HL-60/S4 treated with retinoic acid at 250 ng/mL for 4 days and 3 days (cell line): ENCODE data around the gene PPP1R14D.

ENCODE experiments used
- in situ Hi-C: fragments of 300-500 bp; cut with MboI; formaldehyde crosslinking; loops from 2 replicates; pipeline ENCODE4 v1.7.0; 2022; ENCODE audit warnings: low sequenced_read_pairs

PPP1R14D gene

DNA sequence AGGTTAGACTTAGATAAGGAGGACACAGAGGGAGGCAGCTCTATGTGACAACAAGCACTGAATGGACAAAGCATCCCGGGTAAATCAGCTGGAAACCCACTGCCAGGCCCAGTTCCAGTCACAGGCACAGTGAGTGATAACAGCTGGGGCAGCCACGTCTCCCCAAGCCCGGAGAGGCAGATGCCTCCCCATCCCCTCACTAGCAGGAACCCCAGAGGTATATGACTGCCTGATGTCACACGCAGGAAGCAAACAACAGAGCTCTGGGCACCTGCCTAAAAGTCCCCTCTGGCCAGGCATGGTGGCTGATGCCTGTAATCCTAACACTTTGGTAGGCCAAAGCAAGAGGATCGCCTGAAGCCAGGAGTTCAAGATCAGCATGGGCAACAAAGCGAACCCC lies 40.5 kb downstream of the PPP1R14D start:
- in situ Hi-C loops = no loop called here

DNA sequence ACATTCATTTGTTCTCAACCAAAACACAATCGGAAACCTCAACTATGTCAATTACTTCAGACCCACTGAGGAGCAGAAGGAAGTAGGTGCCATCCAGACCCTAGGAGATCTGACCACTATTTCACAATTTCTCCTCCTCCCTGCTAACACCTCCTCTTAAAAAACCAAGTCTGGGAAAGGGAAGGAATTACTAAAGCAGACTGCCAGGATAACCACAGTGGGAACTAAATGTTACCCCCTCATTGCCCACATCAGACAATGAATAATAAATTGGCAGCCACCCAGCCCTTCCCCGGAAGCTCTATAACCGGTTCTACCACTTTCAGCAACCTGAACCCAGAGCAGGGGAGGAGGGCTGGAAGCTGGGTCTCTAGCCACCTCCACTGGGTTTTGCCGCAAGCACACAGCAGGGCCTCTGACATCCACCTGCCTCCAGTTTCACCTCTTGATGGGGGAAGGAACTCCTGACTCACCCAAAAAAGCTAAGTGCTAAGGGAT lies 41.1 kb downstream of the PPP1R14D start:
- in situ Hi-C loops = no loop called here

DNA sequence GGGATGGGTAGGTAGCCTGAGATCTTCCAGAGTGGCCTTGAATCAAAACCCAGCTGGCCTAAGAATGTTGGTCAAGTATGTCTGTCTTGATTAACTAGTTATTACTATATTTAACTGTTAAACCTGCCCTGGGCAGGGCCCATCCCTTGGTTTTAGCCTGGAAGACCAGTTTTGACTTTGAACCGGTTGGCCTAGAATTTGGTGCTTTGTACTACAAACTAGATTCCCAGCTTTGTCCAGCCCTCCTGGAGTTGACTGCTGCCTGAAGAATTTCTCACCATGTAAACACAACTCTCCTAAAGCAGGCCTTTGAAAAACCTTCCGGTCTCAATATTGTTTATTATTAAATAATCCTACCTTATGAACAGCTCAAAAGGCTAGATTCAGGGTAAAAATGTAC lies 42.7 kb downstream of the PPP1R14D start:
- in situ Hi-C loops = no loop called here

DNA sequence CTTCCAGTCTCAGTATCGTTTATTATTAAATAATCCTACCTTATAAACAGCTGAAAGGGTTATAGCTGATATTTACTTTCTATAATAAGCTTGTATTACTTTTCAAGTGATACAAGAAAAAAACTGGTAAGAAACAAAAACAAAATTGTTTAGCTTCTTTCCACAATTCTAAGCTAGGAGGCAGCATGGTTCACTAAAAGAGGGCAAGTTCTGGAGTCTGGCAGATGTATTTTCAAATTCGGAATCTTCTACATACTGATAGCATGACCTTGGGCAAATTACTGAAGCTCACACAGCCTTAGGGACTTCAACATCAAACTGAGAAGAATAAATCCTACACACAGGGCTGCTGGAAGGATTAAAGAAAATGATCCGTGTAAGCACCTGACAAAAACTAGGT lies 43.3 kb downstream of the PPP1R14D start:
- in situ Hi-C loops = no loop called here

DNA sequence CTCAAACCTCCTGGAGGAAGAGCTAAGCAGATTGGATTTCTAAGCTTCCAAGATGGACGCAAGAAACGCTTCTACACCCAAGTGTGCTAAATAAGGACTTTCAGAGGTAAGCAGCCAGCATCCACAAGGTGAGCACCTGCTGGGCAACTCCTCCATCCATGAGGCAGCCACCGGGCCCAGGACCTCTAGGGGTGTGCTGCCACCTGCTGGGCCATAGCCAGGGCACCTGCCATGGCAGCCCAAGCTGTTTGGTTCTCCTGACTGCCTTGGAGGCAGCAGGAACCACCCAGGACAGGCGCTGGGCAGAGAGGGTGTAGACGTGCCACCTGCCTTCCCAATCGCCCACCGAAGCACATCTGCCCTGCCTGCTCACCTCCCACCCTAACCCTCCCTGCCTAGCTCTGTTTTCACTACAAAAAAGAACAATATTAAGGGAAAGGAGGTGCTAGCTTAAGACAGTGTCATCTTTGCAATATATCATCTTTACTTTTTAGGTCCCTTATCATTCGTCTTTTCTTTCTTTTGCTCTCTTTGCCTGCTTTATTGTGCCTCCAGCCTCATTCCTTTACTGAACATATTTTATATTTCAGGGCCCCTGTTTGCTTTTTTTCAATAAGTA lies 45.8 kb downstream of the PPP1R14D start:
- in situ Hi-C loops = no loop called here

DNA sequence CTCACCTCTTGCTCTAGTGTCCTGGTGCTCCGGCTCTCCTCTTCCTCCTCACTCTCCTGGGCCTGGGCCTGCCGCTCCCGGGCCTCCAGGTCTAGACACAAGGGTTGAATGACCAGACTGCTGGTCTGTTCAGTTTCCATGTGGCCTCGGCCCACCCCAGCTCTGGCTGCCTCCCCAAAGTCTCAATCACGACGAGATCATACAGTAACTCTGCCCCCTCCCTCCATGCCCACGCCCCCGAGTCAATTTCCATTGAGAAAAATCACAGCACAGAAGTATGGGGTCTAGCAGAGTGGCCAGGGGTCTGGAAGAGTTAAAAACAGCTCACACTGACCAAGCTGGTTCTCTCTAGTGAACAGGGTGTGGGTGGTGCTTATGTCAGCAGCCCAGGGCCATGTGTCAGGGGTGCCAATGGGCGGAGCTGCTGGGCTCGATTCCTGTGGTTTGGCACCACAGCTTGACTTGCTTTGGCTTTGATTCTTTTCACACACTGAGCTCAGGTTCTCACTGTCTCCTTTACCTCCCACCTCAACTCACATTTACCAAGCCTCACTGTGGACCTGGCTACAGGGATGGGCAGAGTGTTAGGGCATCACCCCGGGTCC lies 51.9 kb downstream of the PPP1R14D start:
- in situ Hi-C loops = no loop called here

DNA sequence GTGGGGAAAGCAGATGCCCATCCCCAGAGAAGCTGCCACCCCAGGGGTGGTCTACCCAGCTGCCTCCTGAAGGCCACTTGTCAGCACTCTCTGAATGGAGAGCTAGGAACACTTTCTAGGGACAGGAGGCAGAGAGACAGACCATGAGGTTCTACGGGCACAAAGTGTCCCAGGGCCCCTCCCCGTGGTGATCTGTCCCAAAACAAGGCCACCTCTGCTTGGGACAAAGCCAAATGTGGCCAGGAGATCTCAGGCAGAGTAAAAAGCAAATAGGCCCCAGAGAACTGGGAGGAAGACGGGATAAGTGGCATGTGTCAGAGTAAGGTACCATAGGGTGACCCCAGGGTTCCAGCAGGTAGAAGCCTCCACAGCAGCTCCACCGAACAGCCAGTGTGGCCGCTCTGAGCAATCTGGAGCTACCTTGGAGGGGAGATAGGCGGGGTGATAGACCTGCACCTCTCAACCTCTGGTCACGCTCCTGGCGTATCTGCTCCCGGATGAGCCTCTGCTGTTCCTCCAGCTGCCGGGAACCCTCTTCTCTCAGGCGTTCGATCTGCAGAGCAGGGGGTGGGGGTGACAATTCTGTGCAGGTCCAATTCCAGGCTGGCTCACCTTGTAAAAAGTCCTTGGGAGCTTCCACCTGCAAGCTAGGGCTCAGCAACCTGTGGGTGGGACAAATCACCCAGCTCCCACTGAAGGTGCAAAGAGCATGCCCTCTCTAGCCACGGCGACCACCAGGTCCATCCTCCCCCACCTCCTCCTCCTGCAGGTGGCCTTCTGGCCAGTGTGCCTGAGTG lies 52.6 kb downstream of the PPP1R14D start:
- in situ Hi-C loops = no loop called here

DNA sequence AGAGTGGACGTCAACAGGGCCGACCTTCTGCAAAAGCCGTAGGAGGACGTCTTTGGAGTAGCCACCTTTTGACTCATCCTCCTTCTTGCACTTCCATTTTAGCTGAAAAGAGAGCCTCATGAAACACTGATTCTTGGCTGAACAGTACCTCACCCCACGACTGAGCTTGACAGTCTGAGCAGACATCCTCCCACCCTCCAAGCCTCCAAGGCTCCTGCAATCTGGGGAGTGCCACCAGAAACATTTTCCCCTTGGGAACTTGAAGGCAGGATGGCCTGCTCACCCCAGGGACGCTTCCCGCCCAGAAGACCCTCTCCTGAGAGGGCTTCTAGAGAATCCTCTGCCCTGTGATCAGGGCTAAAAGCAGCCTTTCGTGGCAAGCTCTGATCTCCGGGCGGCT lies 53.5 kb downstream of the PPP1R14D start:
- in situ Hi-C loops = no loop called here

DNA sequence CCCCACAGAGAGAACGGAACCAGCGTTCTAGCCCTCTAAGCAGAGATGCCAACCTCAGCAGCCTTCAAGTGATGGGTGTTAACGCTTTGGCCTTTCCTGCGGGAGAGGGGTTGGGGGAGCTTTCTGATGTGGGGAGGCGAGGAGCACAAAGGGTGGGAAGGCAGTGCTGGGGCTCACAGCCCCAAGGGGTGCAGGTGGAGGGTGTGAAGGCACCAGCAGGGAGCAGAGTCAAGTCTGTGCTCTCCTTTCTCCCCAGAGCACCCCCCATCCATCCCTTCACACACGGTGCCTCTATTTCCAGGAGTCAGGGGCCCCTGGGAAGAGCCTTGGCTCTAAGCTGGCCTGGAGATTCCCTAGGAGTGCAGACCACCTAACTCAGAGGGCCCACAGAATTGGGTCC lies 54.6 kb downstream of the PPP1R14D start:
- in situ Hi-C loops = no loop called here

DNA sequence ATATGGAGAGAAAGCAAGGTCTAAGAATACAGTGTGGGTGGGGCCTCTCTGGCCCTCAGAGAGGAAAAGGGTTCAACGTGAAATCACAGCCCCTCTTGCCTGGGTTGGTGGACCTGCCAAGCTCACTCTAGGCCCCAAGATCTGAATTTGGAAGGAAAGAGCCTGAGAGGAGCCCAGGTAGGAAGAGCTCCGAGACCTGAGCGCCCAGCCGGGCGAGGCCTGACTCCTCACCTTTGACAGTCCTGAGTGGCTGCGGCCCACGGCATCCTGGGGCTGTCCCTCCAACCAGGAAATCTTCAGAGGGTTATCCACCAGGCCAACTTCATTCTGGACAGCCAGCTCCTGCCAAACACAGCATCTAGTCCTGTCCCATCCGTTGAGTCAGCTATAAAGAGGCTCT lies 55.0 kb downstream of the PPP1R14D start:
- in situ Hi-C loops = no loop called here

DNA sequence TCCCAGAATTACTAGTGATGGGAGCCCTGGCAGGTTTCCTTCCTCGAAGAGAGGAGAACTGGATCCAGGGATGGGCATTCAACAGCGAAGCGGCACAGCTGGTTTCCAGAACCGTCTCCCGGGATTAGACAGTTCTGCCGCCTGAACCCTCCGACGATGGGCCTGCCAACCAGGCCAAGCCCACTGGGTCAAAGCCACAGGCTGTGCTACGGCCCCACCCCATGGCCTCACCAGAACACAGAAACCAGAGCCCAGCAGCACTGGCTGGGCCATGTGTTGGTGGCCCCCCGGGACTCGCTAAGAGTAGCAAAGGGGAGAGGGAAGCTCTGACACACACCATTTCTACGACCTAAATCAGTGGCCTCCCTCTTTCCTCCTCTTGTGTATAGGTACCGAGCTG lies 56.5 kb downstream of the PPP1R14D start:
- in situ Hi-C loops = no loop called here

DNA sequence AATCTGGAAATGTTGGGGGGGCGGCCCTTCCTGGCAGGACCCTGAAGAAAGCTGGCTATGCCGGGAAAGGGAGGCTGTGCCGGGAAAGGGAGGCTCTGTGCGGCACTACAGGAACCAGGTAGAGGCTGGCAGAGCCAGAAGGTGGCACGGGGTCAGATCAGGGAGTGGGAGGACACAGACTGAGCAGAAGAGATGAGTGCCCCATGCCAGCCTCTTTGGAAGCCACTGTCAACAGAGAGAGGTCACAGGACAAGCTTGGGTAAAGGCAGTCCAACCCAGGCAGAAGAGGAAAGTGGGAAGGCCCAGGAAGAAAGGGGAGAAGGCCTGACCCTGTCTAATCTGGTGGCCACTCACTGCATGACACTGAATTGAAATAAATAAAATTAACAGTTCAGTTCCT lies 57.3 kb downstream of the PPP1R14D start:
- in situ Hi-C loops = no loop called here

DNA sequence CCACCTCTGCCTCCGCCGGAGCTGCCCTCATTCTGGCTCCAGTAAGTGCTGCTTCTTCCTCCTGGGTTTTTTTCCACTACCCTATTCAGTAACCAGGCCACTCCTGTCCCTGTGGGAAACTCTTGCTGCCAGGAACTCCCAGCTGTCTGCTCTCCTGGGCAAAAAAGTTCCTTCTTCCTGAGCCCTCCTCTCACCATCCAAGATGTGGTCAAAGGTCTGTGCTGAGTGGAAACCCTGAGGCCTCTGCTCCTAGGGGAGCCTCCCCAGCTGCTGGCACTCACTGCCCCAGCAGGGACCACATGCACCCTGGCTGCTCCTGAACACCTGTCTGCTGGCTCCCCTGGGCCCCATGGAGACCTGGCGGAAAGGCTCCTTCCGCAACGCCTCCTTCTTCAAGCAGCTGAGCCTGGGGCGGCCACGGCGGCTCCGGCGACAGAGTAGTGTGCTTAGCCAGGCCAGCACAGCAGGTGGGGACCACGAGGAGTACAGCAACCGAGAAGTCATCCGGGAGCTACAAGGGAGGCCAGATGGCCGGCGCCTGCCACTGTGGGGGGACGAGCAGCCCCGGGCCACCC lies 58.3 kb downstream of the PPP1R14D start:
- in situ Hi-C loops = no loop called here

DNA sequence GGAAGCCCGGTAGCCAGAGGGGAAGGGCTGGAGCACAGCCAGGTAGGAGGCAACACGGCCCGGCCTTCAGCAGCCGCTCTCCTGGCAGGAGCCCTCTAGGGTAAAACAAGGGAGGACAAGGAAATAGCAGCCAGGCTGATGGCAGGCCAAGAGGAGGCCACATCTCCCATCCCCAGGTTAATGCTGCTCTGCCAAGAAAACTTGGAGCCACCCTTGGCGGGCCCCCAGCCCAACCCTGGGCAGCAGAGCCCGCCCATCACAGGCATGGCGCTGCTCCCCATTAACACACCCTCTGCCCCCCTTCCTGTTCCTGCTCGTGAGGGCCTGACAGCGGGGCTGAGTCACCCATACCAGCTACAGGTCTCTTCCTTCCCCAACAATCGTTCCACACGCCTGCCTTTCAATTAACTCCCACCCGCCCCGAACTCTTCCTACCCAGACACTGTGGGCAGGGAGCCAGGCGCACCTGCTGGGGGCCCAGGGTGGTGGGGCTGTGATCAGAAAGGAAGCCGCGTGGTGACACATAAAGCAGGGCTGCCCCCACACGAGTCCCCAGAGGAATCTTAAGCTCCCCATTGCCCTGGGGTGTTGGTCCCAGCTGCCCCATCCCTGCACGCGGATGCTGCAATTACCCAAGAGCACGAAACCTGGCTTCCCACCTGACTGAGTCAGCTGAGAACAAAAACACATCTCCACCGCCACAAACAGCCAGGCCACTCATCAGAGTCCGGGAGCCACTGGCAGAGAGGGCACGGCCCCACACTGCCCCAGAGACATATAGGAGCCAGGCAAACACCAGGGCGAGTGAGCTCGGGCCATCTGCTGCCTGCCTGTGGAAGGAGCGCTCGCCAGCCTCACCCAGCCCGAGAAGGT lies 59.0 kb downstream of the PPP1R14D start, which contains the start of gene C15orf62:
Gene C15orf62 (plus strand): TSS at position 707 of the 873 bp plus-strand sequence. CDS start 516 bp downstream, outside the sequence.
- in situ Hi-C loops = no loop called here

DNA sequence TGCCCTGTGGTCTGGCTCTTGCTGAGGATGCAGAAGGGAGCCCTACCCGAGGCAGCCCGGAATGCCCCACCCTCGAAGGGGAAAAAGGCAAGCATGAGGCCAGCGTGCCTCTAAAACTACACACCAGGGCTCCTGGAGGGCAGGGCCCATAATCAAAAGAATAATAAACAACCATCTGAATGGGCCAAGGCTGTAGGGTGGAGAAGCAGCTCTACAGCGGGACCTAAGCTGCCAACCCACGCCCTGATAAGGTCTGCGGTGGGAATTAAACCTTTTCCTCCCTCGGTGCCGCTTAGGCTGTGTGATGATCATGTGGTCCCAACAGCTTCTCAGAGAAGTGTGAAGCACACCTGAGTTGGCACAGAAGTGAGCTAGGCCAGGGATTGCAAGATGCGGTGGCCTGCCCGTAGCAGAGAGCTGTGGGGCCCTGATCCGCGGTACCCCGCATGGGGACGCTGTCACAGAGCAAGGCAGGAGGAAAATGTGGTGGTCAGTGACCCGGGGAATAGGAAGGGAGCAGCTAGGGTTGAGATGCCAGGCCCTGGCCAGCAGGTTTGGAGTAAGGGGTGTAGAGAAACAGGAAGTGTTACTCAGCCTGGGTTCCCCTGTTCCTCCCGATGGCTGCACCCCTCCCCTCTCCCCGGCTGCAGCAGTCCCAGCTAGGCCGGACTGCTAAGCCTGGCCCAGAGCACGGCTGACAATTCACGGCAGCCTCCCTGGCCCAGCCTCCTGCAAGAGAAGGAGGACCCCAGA lies 59.8 kb downstream of the PPP1R14D start:
- in situ Hi-C loops = no loop called here

DNA sequence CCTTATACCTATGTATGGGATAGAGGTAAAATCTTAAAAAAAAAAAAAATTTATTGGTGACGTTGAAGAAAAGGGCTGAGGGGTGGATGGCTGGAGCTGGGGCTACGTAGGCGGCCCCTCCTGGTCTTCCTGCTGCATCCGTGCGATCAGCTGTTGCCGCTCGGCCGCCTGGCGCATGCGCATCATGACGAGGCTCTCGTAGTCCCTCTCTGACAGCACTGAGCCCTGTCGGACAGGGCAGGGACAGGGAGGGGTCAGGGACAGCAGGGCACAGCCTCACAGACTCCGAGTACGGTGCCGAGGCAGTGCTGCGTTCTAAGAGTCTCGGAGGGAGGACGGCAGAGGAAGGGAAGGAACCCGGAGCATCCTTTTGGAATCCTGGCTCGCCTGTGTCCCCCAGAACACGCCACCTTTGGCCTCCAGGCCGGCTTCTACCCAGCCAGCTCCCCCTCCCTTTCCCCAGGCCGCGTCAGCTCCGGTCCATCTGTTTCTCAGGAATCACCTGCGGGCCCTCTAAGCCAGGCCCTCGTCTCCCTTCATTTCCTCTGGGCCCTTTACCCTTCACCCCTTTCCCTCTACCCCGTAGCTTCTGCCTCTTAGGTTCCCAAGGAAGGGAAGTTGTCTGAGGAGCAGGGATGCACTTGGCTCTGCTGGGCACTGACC lies 60.5 kb downstream of the PPP1R14D start:
- in situ Hi-C loops = no loop called here

DNA sequence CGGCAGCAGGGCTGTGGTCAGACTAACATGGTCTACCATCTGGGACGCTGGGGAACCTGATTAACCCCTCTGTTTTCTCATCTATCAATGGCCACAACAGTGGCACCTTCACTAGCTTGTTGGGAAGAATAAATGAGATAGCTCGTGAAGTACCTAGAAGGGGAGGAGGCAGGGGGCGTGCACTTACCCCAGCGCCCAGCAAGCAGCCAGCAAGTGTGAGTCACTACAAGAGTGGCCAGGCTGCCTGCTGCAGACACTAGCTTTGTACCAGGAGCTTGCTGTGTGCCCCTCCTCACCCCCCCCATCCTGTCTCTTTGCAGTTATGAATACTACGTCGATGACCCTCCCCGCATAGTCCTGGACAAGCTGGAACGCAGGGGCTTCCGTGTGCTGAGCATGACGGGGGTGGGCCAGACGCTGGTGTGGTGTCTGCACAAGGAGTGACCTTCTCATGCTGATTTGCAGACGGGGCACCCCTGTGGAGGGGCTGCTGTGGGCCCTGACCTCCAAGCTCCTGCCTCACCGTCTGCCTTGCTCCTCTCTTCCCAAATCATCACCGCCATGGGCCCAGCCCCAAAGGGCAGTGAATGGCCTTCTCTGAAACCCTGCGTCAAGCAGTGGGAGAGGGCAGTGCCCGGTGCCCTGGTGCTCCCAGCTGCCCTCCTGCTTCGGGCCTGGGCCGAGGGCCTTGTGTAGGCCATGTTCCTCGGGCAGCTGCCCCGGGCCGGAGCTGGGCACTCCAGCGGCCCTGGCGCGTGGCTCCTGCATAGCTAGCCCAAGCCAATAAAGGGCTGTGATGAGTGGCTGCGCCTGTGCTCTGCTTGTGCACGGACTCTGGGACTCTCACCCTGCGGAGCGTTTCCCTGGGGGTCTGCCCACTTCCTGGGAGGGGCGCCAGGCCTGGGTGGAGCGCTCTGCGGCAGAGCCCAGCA lies 61.3 kb downstream of the PPP1R14D start:
- in situ Hi-C loops = no loop called here

DNA sequence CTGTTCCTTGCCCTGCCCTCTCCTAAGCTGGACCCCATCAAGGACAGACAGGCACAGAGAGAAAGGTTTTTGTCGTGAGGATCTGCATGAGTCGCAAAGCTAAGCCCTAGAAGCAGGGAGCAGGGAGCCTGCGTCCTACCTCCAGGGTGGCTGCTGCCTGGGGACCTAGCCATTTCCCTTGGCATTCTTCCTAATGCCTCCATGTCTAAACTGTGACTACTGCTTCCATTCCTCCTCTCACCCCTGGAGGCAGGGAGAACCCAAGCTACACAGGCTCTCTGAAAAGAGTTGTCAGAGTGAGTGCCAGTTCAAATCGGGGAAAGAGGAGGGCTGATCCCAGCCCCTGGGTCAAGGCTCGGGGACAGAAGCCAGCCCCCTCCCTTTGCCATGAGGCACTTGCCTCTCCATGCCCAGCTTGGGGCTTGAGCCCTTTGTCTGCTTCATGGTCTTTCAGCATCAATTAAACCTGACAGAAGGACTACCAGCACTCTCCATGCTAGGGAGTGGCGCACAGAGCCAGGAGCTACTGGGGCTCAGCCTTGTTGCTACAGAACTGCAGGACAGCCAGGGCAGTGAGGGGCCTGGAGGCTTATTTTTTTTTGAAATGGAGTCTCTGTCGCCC lies 62.2 kb downstream of the PPP1R14D start:
- in situ Hi-C loops = no loop called here
